AG09319 (cell line): Measurements from ENCODE around the gene FER1L5.

Source experiments
- DNase-seq: peaks from one replicate; pipeline ENCODE4 v3.0.0-alpha.2; 2010; ENCODE audit warnings: low read depth; ENCODE audit errors: extremely low read depth
- TF ChIP-seq, protein P1 (sequence below): IDR thresholded peaks from 2 replicates; pipeline ENCODE4 v1.5.1; 2011; ENCODE audit warnings: low read depth, mild to moderate bottlenecking, inconsistent platforms, low read length, moderate library complexity

FER1L5 gene

DNA sequence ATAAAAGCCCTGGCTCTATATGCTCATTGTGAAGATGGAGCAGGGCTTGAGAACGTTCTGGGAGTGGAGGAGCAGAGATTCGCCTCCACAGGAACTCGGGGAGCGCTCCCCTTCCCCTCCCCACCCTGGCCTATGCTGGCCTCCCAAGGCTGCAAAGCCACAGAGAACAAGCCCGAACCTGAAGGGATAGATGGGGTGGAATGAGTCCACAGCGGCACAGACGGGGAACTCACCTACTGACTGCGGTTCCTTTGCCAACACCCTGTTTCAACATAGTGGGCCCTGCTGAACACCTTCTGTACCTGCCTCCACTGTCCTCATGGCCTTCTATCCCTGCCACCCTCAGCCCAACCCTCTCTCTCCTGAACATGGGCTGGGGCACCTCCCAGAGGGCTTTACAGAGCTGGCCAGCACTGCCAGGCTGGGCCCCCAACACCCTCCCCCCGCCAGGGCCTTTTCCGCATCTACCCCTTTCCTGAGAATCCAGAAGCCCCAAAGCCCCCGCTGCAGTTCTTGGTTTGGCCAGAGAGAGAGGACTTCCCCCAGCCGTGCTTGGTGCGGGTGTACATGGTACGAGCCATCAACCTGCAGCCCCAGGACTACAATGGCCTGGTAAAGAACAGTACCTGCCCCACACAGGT, 55.8 kb downstream of the FER1L5 start:
- TF ChIP-seq, protein P1, sequence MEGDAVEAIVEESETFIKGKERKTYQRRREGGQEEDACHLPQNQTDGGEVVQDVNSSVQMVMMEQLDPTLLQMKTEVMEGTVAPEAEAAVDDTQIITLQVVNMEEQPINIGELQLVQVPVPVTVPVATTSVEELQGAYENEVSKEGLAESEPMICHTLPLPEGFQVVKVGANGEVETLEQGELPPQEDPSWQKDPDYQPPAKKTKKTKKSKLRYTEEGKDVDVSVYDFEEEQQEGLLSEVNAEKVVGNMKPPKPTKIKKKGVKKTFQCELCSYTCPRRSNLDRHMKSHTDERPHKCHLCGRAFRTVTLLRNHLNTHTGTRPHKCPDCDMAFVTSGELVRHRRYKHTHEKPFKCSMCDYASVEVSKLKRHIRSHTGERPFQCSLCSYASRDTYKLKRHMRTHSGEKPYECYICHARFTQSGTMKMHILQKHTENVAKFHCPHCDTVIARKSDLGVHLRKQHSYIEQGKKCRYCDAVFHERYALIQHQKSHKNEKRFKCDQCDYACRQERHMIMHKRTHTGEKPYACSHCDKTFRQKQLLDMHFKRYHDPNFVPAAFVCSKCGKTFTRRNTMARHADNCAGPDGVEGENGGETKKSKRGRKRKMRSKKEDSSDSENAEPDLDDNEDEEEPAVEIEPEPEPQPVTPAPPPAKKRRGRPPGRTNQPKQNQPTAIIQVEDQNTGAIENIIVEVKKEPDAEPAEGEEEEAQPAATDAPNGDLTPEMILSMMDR, result no peak
- no peak for DNase-seq

DNA sequence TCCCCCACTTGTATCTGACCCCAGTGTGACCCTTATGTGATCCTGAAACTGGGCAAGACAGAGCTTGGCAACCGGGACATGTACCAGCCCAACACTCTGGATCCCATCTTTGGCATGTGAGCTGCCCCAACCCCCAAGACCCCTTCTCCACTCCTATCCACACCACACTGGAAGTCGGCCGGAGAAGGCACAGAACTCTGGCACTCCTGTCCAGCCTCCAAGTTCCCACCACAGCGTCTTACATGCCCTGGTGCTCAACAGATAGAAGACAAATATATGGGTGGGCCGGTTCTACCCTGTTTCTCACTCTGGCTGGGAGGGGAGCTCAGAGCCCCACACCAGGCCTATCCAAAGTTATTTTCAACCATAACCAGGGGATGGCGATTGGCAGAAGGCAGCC, 56.5 kb downstream of the FER1L5 start:
- TF ChIP-seq, protein P1, result no peak

DNA sequence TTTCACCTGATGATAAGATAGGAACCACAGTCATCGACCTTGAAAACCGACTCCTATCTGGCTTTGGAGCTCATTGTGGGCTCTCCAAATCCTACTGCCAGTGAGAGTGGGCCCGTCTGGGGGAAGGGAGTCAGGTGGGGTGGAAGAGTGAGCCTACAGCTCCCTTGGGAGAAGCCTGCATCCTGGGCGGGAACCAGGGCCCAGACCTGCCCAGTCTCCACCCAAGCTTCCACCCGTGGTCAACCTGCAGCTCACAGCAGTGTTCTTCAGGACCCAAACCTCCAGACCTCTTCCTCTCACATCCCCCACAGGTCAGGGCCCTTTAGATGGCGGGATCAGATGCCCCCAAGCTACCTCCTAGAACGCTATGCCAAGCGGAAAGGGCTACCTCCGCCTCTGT, 57.1 kb downstream of the FER1L5 start:
- DNase-seq, result no peak
- TF ChIP-seq, protein P1, result no peak

More for the DNA sequence above, 56.5 kb downstream of the FER1L5 start:
- no peak for DNase-seq

DNA sequence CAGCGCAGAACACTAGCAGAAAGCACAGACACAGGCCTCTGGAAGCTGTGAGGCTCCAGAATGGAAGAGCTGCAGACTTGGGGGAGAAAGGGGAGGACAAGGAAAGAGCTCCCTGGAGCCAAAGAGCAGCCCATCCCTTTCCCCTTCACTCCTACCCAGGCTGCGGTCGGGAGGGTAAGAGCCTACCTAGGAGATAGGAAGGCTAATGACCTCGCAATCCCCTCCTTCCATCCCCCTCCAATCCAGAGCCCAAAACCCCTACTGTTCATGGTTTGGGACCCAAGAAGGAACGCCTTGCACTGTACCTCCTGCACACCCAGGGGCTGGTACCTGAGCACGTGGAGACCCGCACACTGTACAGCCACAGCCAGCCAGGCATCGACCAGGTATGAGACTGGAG, 57.5 kb downstream of the FER1L5 start:
- no peak for DNase-seq
- TF ChIP-seq, protein P1, result no peak

DNA sequence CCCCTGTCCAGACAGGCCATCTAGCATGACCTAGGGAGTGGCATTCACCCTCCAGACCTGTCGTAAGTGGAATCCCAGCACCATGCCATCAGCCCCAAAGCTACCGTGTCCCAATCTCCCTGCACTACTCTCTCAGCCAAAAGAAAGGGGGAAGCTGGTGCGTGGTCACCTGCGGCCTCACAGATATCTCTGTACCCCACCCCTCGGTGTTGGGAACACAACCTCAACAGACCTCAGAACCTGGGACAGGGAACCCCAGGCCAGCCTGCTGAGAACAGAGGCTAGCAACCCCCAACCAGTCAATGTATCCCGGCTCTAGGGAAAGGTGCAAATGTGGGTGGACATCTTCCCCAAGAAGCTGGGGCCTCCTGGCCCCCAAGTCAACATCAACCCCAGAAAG, 59.1 kb downstream of the FER1L5 start:
- TF ChIP-seq, protein P1, result no peak
- no peak for DNase-seq

DNA sequence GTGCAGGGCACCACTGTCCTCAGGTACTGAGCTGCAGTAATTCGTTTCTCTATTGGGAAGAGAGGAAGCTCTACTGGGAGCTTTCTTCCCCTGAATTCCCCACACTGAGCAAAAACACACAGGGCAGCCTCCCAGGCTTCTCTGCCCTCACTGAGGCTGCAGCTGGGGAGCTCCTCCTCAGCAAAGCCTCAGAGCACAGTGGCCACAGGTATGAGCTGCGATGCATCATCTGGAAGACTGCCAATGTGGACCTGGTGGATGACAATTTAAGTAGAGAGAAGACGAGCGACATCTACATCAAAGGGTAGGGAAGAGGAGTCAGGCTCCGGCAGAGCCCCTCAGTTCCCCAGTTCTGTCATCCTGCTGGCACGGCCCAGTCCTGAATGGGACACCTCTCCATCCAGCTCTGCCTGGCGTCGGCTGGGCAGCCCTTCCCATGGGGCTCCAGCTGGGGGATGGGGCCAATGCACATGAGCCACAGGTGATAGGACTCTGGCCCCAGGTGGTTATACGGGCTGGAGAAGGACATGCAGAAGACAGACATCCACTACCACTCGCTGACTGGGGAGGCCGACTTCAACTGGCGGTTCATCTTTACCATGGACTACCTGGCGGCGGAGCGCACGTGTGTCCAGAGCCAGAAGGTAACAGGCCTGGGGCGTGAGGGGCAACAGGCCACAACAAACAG, 59.7 kb downstream of the FER1L5 start:
- TF ChIP-seq, protein P1, result no peak
- no peak for DNase-seq

DNA sequence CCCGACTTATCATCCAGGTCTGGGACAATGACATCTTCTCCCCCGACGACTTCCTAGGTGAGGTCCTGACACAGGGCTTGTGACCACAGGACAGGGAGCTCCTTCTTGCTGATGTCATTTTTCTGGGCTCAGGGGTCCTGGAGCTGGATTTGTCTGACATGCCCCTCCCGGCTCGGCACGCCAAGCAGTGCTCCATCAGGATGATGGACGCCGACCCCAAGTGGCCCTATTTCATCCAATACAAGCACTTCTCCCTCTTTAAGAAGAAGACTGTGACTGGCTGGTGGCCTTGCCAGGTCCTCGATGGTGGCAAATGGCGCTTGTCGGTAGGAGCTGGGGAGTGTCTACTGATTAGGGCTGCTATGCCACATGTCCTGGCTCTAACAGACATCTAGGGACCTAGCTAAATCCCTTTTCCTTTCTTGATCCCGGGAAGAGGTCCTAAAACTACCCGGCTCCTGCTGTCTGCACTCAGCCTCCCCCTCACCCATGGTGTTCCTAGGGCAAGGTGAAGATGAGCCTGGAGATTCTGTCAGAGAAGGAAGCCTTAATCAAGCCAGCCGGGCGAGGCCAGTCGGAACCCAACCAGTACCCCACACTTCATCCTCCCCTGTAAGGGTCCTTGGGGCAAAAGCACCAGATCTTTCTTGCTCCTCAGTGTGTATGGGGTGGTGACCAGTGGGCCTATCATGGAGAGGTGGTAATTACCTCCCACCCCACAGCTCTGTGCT, 60.6 kb downstream of the FER1L5 start:
- DNase-seq, result no peak
- TF ChIP-seq, protein P1, result no peak
